Activated naive CD4-positive, alpha-beta T cell (primary cell): ENCODE measurements around the gene PTPN2.
"Not testable (repeated sequence)": the region's sequence is repeated elsewhere in the genome, so short reads cannot be mapped to it uniquely, and the experiment has no call there.

Experiments used
- DNase-seq, 4 experiments: peaks; one replicate each; lab custom pipeline; 2025; lab: John Stamatoyannopoulos, UW

Gene PTPN2

GRCh38 chr18:12825230-12825629 is 58.8 kb downstream of the PTPN2 start:
- no peak for DNase-seq

GRCh38 chr18:12823892-12824291 is 60.1 kb downstream of the PTPN2 start:
- no peak for DNase-seq

- no peak for DNase-seq
These were observed 62.6 kb downstream of the PTPN2 start for GRCh38 chr18:12821408-12821807.

- DNase-seq, result no peak
These were observed 63.5 kb downstream of the PTPN2 start for GRCh38 chr18:12820506-12820905.

GRCh38 chr18:12819841-12820240 is 64.2 kb downstream of the PTPN2 start:
- DNase-seq, result no peak

- no peak for DNase-seq
These were observed 64.7 kb downstream of the PTPN2 start for GRCh38 chr18:12819322-12819721.

GRCh38 chr18:12818243-12818642 is 65.8 kb downstream of the PTPN2 start:
- no peak for DNase-seq

- no peak for DNase-seq
These were observed 67.6 kb downstream of the PTPN2 start for GRCh38 chr18:12816451-12816850.

- DNase-seq, result no peak
These were observed 72.7 kb downstream of the PTPN2 start for GRCh38 chr18:12811191-12811950.

GRCh38 chr18:12803069-12803936 is 80.7 kb downstream of the PTPN2 start:
- no peak for DNase-seq

GRCh38 chr18:12802538-12802937 is 81.5 kb downstream of the PTPN2 start:
- no peak for DNase-seq

- no peak for DNase-seq
These were observed 87.6 kb downstream of the PTPN2 start for GRCh38 chr18:12796448-12796847.

- no peak for DNase-seq
These were observed 92.4 kb downstream of the PTPN2 start for GRCh38 chr18:12791610-12792009.

GRCh38 chr18:12786669-12787068 is 97.4 kb downstream of the PTPN2 start:
- no peak for DNase-seq

GRCh38 chr18:12783524-12783923 is 100.5 kb downstream of the PTPN2 start:
- DNase-seq, result no peak

GRCh38 chr18:12782521-12782920 is 101.5 kb downstream of the PTPN2 start:
- no peak for DNase-seq

- no peak for DNase-seq
These were observed 104.6 kb downstream of the PTPN2 start for GRCh38 chr18:12779456-12779855.

GRCh38 chr18:12779043-12779442 is 105.0 kb downstream of the PTPN2 start:
- DNase-seq, result no peak

- DNase-seq, result no peak
These were observed 106.5 kb downstream of the PTPN2 start for GRCh38 chr18:12777500-12777944.

GRCh38 chr18:12776821-12777471 is 107.1 kb downstream of the PTPN2 start:
- DNase-seq, result no peak

GRCh38 chr18:12776415-12776814 is 107.6 kb downstream of the PTPN2 start:
- DNase-seq, result not testable (repeated sequence)

GRCh38 chr18:12774982-12775381 is 109.1 kb downstream of the PTPN2 start:
- DNase-seq, result no peak

- no peak for DNase-seq
These were observed 110.7 kb downstream of the PTPN2 start for GRCh38 chr18:12773369-12773768.
